ENCODE data around the gene MED26. TPM values are rescaled to one million over a fixed set of nuclear protein-coding genes. Genes with fewer than 3 reads are reported as not detected.

The MED26 gene
- total RNA-seq, 1 experiment from 2014 or later: 11.4 TPM

- no peak for TF ChIP-seq CTCF (conservative IDR thresholded peaks at IDR 0.05)
- Histone ChIP-seq H3K23ac (ENCODE audit: insufficient read length, low read depth, low read length) (no peak overlapping the region), H3K4me1 (ENCODE audit: insufficient read depth, low read length) (no peaks in the 10 kb centered on the region), H3K27me3 (ENCODE audit: insufficient read depth, low read length) (no peaks in the 10 kb centered on the region), H3K79me1 (ENCODE audit: insufficient read depth, low read depth, low read length, poor library complexity, severe bottlenecking) (no peaks in the 10 kb centered on the region), H3K23me2 (ENCODE audit: insufficient read length, low read depth, low read length, poor library complexity, severe bottlenecking) (no peaks in the 10 kb centered on the region), H3K27ac (ENCODE audit: insufficient read length, low read depth, low read length) (no peak overlapping the region), H3K79me2 (ENCODE audit: insufficient read depth, low read length) (no peaks in the 10 kb centered on the region), H3T11ph (ENCODE audit: low read length) (no peak overlapping the region), H3K56ac (ENCODE audit: insufficient read length, low read depth, low read length) (no peak overlapping the region), H3K14ac (ENCODE audit: insufficient read depth, low read length) (no peak overlapping the region), H4K20me1 (ENCODE audit: control insufficient read depth, insufficient read depth, insufficient read length) (no peaks in the 10 kb centered on the region), H3K4me2 (ENCODE audit: insufficient read depth, insufficient read length, low read length) (no peak overlapping the region), H2BK20ac (ENCODE audit: low read depth, low read length, poor library complexity, severe bottlenecking) (no peak overlapping the region), H2BK5ac (ENCODE audit: insufficient read length, low read length) (no peak overlapping the region), H4K5ac (ENCODE audit: insufficient read length, low read depth, low read length) (no peak overlapping the region), H4K8ac (replicated peaks; ENCODE audit: insufficient read length, low read depth, low read length) (no peak overlapping the region), H3K9me3 (ENCODE audit: control insufficient read depth, low read depth, low read length) (no peaks in the 10 kb centered on the region), H3K9ac (ENCODE audit: extremely low read depth, insufficient read length, low read length) (no peak overlapping the region), H2AFZ (ENCODE audit: low read length) (no peak overlapping the region), H2BK15ac (ENCODE audit: low read depth, low read length) (no peak overlapping the region), H2BK12ac (ENCODE audit: insufficient read length, low read depth, low read length) (no peak overlapping the region), H2AK5ac (ENCODE audit: insufficient read length, low read length) (no peak overlapping the region), H4K91ac (ENCODE audit: insufficient read length, low read depth, low read length) (no peak overlapping the region), H2BK120ac (ENCODE audit: low read depth, low read length, poor library complexity, severe bottlenecking) (no peak overlapping the region), H3K18ac (ENCODE audit: insufficient read length, low read depth, low read length) (no peak overlapping the region), H3K4ac (ENCODE audit: low read depth, low read length) (no peak overlapping the region)
- WGBS (ENCODE audit: extremely low coverage, insufficient read length, low lambda C conversion rate): no CpG with 5 or more reads among the region's 14 CpGs
- H3K9me3 Mint-ChIP-seq: no peaks in the 10 kb centered on the region
- peaks cover 50 to 94% (median 82%) of the 10 kb centered on the region in 3 experiments for H3K36me3 Mint-ChIP-seq (ENCODE audit: insufficient read depth in 1 of 3, low read depth in 3 of 3)
- H3K27me3 Mint-ChIP-seq (ENCODE audit: low read depth): no peaks in the 10 kb centered on the region; the same call in 1 of the 2 replicates
- no peak overlapping the region for H3K4me3 Mint-ChIP-seq
- no peak for DNase-seq
- H3K4me1 Mint-ChIP-seq: no peaks in the 10 kb centered on the region
- H3K27ac Mint-ChIP-seq: no peak overlapping the region
These were observed 100.6 kb downstream of the MED26 start for GRCh38 chr19:16527334-16527935.
